ENCODE results near the gene UBR3.
"Not testable (repeated sequence)": the region's sequence is repeated elsewhere in the genome, so short reads cannot be mapped to it uniquely, and the experiment has no call there.

Gene UBR3

GRCh38 chr2:169955940-169956339, 128.7 kb downstream of the UBR3 start:
- no peak for DNase-seq

GRCh38 chr2:169957219-169957618, 130.0 kb downstream of the UBR3 start:
- DNase-seq: not testable (repeated sequence)

DNA sequence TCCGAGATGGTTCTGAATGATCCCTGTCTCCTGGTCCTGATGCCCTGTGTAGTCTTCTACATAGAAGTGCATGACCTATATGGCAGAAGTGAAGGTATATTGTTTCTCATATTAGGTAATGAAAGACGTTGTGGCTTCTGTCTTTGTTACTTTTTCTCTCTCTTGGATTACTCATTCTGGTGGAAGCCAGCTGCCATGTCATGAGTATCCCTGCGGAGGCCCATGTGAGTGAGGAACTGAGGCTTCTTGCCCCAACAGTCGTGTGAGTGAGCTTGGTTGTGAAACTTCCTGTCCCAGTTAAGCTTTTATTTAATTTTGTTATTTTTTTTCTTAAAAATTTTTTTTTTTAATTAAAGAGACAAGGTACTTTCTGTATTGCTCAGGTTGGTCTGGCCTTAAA, 134.7 kb downstream of the UBR3 start:
- peak; percentile 40 for DNase-seq

GRCh38 chr2:169963786-169964185, 136.5 kb downstream of the UBR3 start:
- DNase-seq: no peak

- no peak for DNase-seq
Measured at GRCh38 chr2:169964740-169965139, 137.5 kb downstream of the UBR3 start.

- DNase-seq: no peak
Measured at GRCh38 chr2:169965495-169965894, 138.2 kb downstream of the UBR3 start.

DNA sequence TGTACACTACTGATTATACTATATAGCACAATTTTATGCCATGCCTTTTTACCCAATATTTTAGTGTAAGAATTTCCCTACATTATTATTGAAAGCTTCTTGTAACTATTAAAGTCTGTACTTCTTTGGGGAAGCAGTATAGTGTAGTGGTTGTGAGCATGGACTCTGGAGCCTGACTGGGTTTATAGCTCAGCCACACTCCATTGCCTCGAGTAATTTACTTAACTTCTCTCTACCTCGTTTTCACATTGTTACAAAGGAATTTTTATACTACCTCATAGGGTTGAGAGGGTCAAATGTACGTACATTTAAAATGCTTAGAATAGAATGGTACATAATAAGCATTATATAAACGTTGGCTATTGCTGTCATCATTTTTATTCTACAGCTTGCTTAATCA, 139.2 kb downstream of the UBR3 start:
- DNase-seq: no peak

GRCh38 chr2:169968743-169969142, 141.5 kb downstream of the UBR3 start:
- no peak for DNase-seq

GRCh38 chr2:169975221-169975620, 148.0 kb downstream of the UBR3 start:
- no peak for DNase-seq

DNA sequence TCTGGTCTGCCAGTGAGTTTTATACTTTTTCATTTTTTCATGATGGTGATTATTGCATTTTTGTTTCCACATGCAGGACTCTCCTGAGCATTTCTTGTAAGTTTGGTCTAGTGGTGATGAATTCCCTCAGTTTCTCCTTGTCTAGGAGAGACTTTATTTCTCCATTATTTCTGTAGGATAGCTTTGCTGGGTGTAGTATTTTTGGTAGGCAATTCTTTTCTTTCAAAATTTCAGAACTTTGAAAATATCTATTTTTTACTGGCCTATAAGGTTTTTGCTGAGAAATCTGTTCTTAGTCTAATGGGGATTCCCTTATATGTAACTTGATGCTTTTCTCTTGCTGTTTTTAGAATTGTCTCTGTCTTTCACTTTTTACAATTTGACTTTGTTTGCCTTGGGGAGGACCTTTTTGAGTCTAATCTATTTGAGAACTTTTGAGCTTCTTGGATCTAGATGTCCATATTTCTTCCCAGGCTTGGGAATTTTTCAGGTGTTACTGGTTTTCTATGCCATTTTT, 149.1 kb downstream of the UBR3 start:
- no peak for DNase-seq

DNA sequence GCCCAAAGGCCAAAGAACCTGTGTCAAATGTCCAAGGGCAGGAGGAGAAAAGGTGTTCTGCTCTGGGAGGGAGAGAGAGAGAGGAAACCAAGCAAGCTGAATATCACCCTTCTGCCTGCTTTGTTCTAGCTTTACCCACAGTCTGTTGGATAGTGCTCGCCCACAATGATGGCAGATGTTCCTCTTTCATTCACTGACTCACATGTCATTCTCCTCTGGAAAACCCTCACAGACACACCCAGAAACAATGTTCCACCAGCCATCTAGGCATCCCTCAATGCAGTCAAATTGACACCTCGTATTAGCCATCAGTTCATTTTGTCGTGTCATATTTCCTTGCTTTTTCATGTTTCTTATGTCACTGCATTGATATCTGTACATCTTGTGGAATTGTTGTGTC, 150.3 kb downstream of the UBR3 start:
- no peak for DNase-seq

DNA sequence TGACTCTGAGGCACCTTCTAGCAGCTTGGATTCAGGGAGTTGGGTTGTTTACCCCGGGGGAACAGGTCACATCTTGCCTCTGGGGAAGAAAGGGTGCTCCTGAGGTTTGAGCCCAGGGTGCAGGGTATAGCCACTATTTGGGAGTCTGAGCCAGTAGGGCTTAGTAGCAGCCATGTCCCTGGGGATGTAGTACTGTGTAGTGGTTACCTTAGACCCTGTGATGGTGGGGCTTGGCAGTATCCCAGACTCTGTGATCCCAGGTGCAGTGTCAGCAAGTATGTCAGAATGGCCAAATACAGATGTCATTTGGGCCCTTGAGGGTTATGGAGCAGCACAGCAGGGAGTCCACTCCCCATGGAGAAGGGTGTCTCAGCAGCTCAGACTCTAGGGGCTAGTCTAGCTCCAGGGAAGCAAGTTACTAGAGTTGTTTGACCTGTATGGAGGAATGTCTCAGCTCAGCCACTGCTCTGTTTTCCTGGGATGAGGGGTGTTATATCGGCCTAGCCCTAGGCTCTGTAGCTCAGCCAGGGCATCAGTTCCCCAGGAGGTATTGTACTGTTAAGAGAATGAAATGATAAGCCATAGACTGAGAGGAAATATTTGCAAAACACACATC, 151.3 kb downstream of the UBR3 start:
- no peak for DNase-seq

- DNase-seq: no peak
Measured at GRCh38 chr2:169979025-169979424, 151.8 kb downstream of the UBR3 start.

DNA sequence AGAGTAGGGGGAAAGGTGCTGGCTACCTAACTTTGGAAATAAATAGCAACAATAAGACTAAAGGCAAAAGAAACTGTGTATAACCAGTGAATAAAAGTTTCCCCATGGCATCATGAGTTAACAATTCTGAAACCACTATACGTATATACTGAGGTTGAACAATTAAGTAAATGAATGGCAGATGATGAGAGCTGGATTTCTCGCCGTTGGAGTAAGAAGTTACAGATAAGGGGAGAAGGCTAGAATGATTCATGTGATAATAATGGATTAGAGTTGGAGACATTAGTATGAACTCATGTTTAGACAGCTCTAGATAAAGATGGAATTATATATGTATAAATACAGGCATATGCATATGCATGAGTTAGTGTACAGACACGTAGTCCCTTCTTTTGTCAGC, 152.7 kb downstream of the UBR3 start:
- DNase-seq: no peak

DNA sequence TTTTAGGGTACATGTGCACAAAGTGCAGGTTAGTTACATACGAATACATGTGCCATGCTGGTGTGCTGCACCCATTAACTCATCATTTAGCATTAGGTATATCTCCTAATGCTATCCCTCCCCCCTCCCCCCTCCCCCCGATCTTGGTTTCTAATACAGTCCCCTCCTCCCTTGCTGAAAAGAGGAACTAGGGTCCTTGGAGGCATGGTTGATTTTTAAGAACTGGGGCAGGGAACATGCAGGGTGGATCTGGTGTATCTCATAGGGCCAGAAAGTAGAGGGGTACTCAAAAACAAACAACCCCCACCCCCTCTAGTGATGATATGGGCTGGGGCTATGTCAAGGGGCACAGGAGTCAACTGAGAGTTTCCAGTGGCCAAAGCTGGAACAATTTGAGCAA, 153.4 kb downstream of the UBR3 start:
- DNase-seq: no peak

- DNase-seq: no peak
Measured at GRCh38 chr2:169982929-169983328, 155.7 kb downstream of the UBR3 start.

DNA sequence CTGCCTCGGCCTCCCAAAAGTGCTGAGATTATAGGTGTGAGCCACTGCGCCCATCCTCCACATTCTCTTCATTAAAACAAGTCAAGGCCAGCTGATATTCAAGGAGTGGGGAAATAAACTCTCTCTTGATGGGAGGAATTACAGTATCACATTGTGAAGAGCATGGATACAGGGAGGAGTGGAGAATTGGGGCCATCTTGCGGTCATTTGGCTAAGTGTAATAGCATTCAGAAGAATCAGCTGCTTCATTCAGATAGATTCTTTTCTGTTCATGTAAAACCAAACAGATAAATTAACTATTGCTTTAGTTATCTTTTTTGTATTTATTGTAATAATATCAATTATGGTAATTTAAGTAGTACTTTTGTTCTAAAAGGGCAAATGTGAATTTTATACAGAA, 156.3 kb downstream of the UBR3 start:
- no peak for DNase-seq

DNA sequence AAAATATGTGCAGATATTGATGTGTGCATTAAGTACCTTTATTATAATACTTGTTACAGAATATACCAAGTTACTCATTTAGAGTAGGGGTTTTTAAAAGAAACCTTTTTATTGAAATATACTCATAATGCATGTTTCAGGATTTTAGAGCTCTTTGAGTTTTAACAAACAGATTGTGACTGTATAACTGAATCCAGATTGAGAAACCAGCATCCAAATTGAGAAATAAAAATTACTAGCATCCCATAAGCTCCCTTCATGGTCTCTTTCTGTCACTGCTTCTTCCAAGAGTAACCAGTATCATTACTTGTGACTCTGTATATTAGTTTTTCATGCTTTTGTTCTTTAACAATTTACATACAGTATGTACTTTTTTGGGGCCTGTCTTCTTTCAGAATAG, 156.9 kb downstream of the UBR3 start:
- no peak for DNase-seq

DNA sequence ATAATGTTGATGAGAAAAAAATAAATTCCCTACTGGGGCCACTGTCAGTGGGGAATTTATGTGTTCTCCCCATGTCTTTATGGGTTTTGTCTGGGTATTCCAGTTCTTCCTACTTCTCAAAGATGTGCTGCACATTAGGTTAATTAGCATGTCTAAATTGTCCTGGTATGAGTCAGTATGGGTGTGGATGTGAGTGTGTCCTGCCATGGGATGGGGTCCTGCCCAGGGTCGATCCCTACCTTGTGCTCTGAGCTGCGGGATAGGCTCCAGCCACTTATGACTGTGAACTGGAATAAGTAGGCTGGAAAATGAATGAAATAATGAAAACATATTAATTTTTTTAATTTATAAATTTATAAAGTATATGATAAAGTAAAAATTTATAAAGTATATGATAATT, 167.5 kb downstream of the UBR3 start:
- DNase-seq: no peak

DNA sequence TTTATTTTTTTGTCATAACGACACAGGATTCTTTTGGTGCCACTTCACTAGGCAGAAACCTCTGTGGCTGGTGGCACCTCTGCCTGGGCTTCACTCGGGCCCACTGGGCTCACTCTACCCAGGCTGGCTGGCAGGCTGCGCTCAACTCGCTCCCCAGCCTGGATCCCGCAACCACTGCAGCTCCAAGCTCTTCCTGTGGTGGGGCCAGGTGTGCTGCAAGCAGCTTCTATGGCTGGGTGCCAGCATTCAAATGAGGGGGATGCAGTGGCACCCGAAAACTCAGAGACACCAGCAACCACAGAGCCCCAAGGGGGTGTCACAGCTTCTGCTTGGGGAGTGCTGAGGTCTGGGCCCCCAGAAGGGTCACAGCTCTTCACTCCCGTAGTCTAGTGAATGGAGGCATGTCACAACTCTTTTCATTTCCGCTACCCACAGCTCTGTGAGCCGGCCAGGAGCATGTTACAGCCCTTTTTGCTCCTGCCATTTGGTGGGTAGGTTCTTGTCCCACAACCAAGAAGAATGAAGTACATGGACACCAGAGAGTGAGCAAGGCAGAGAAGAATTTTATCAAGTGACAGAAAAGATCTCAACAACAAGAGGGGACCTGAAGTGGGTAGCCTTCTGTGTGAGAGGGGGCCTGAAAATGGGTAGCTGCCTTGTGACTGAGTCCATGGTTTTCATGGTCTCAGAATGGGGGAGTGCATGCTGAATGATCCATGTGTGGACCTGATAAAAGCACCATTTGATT, 170.1 kb downstream of the UBR3 start:
- no peak for DNase-seq

- no peak for DNase-seq
Measured at GRCh38 chr2:169999054-169999453, 171.8 kb downstream of the UBR3 start.

DNA sequence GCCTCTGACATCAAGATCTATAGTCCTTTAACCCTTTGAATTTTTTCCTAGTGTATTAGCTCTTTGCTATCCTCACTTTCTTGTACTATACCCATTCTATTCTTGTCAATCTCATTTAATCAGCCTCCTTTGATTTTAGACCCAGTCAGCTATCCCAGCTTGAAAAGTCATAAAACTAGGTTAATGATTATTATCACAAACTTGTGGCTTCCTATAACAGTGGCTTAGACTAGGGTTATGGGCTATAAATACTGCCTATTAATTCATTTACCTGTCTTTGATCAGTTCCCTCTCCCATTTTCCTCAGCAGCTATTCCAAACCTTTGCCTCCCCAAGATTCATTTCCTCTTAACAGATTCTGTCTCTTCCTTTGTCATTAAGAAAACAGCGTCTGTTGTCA, 174.8 kb downstream of the UBR3 start:
- no peak for DNase-seq

DNA sequence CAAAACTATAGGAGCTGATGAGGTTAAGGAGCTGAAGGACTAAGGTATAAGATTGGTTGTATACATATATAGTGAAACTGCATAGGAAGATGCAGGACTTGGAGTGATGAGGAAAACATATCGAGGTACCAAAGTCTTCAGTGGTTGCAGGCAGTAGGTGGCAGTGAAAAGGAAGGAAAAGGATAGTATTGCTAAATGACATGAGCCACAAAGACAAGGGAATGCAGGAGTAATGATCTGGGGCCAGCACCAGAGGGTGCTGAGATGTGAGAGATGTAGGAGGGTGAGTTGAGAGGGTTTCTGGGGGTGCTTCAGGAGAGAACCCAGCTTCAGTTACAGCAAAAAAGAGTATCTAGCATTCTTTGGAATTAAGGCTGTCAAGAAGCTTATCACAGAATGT, 178.4 kb downstream of the UBR3 start:
- DNase-seq: no peak

GRCh38 chr2:170006587-170007325, 179.5 kb downstream of the UBR3 start:
- no peak for DNase-seq
